Tibial nerve (tissue), 4 donors: ENCODE measurements around the gene SPPL2B.

Experiments
- EP300 ChIP-seq, 2 donors: sonication (generic); formaldehyde crosslinking; IDR thresholded peaks; one replicate each; pipeline ENCODE4 v1.6.1; 2017; ENCODE audit warnings: antibody characterized with exemption in 2 of 2, mild to moderate bottlenecking in 1 of 2
- POLR2A ChIP-seq, 2 donors: fragments of 450-650 bp; IDR thresholded peaks; one replicate each; pipeline ENCODE4 v1.6.1; 2017; ENCODE audit warnings: antibody characterized with exemption in 2 of 2, mild to moderate bottlenecking in 2 of 2, moderate library complexity in 2 of 2
- TF ChIP-seq, protein P1 (sequence below), 5 experiments: fragments of 200-600 bp in 3 of 5; fragments of 450-650 bp in 2 of 5; sonication (generic) in 3 of 5; IDR thresholded peaks; one replicate each; pipeline ENCODE4 v1.5.1; 2016 to 2019; ENCODE audit warnings: antibody characterized with exemption in 5 of 5, mild to moderate bottlenecking in 3 of 5, moderate library complexity in 2 of 5

DNA sequence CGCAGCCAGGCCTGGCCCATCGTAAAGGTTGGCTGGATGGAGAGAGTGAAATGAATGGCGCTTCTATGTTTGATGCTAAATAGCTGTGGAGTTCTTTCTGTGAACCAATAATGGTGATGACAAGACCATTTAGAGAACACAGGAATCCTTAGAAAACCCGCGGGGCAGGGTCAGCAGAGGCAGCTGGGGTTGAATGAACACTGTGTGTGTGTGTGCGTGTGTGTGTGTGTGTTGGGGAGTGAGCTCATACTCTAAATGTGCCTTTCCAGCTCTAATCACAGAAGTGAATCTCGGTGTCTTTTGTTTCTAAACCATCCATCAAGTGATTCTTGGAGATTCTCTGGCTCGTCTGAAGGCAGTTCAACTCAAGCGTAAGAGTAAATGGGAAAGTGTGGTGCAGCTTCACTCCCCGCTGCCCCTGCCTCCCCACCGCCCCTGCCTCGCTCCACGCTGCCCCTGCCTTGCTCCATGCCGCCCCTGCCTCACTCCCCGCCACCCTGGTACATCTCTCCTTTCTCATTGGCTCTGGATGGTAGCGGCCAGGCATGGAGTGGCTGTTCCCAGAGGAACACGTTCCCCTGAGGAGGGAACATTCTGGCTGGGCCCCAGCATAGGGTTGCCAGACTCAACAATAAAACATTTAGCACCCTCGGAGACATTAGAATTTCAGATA lies 52.8 kb downstream of the SPPL2B start:
- TF ChIP-seq, protein P1, sequence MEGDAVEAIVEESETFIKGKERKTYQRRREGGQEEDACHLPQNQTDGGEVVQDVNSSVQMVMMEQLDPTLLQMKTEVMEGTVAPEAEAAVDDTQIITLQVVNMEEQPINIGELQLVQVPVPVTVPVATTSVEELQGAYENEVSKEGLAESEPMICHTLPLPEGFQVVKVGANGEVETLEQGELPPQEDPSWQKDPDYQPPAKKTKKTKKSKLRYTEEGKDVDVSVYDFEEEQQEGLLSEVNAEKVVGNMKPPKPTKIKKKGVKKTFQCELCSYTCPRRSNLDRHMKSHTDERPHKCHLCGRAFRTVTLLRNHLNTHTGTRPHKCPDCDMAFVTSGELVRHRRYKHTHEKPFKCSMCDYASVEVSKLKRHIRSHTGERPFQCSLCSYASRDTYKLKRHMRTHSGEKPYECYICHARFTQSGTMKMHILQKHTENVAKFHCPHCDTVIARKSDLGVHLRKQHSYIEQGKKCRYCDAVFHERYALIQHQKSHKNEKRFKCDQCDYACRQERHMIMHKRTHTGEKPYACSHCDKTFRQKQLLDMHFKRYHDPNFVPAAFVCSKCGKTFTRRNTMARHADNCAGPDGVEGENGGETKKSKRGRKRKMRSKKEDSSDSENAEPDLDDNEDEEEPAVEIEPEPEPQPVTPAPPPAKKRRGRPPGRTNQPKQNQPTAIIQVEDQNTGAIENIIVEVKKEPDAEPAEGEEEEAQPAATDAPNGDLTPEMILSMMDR (IDR thresholded peaks at IDR 0.05), result no peak
- no peak for TF ChIP-seq POLR2A (IDR thresholded peaks at IDR 0.05)
- peak in 1 of 2 donors; percentile 57 for TF ChIP-seq EP300 (IDR thresholded peaks at IDR 0.05)
